GM23338 (cell line): ENCODE results near the gene TMEM132A. TPM values are rescaled to one million over a fixed set of nuclear protein-coding genes. Genes with fewer than 3 reads are reported as not detected.

Experiments
- ATAC-seq: fragments of 200-7000 bp; cut with Tn5 transposase; 3 replicates; pipeline ENCODE4 v1.9.1; 2020
- DNase-seq: peaks from one replicate; pipeline ENCODE4 v3.0.0-alpha.2; 2015; ENCODE audit warnings: low spot score
- H2AFZ ChIP-seq: fragments of 200-600 bp; sonication (generic); 2 replicates; pipeline ENCODE4 v1.8.0; 2016; ENCODE audit warnings: antibody characterized with exemption, mild to moderate bottlenecking, moderate library complexity
- H3F3A ChIP-seq: fragments of 200-600 bp; sonication (generic); replicated peaks from 2 replicates; pipeline ENCODE4 v1.8.0; 2017; ENCODE audit warnings: antibody characterized with exemption, mixed run types, low read depth
- H3K27ac ChIP-seq: fragments of 200-600 bp; sonication (generic); 2 replicates; pipeline ENCODE4 v1.6.1; 2016; ENCODE audit warnings: low read depth
- H3K27me3 ChIP-seq: fragments of 200-600 bp; sonication (generic); 2 replicates; pipeline ENCODE4 v1.8.0; 2016; ENCODE audit warnings: mild to moderate bottlenecking, mixed run types, moderate library complexity; ENCODE audit not compliant: insufficient read depth
- H3K36me3 ChIP-seq: fragments of 200-600 bp; sonication (generic); 2 replicates; pipeline ENCODE4 v1.8.0; 2016; ENCODE audit warnings: mild to moderate bottlenecking; ENCODE audit not compliant: insufficient read depth
- H3K4me1 ChIP-seq: fragments of 200-600 bp; sonication (generic); 2 replicates; pipeline ENCODE4 v1.8.0; 2016; ENCODE audit warnings: mild to moderate bottlenecking, moderate library complexity; ENCODE audit not compliant: insufficient read depth
- H3K4me2 ChIP-seq: fragments of 200-600 bp; sonication (generic); 2 replicates; pipeline ENCODE4 v1.7.1; 2017; ENCODE audit warnings: mixed run types
- H3K4me3 ChIP-seq: fragments of 200-600 bp; sonication (generic); 2 replicates; pipeline ENCODE4 v1.6.1; 2016; ENCODE audit warnings: mixed run types
- H3K79me2 ChIP-seq: fragments of 200-600 bp; sonication (generic); replicated peaks from 2 replicates; pipeline ENCODE4 v1.8.0; 2017; ENCODE audit warnings: mild to moderate bottlenecking; ENCODE audit not compliant: insufficient read depth
- H3K9me2 ChIP-seq: fragments of 200-600 bp; sonication (generic); 2 replicates; pipeline ENCODE4 v1.8.0; 2017; ENCODE audit not compliant: insufficient read depth
- H4K20me1 ChIP-seq: fragments of 200-600 bp; sonication (generic); replicated peaks from 2 replicates; pipeline ENCODE4 v1.8.0; 2017; ENCODE audit warnings: mild to moderate bottlenecking; ENCODE audit not compliant: insufficient read depth
- H3K27ac Mint-ChIP-seq: 2 replicates; pipeline ENCODE4 v1.8.0; 2020; ENCODE audit warnings: inconsistent platforms, mild to moderate bottlenecking, moderate library complexity, mixed read lengths
- H3K27me3 Mint-ChIP-seq: 3 replicates; pipeline ENCODE4 v1.8.0; 2022; ENCODE audit warnings: low read depth, mild to moderate bottlenecking, moderate library complexity, mixed read lengths, inconsistent platforms; ENCODE audit not compliant: insufficient read depth, poor library complexity
- H3K36me3 Mint-ChIP-seq: 3 replicates; pipeline ENCODE4 v1.8.0; 2021; ENCODE audit warnings: low read depth, mild to moderate bottlenecking, inconsistent platforms, moderate library complexity, mixed read lengths
- H3K4me1 Mint-ChIP-seq: 3 replicates; pipeline ENCODE4 v1.8.0; 2020; ENCODE audit warnings: mild to moderate bottlenecking, inconsistent platforms, mixed read lengths
- H3K4me3 Mint-ChIP-seq: 3 replicates; pipeline ENCODE4 v1.8.0; 2021; ENCODE audit warnings: moderate library complexity, mild to moderate bottlenecking, inconsistent platforms, mixed read lengths
- H3K9me3 Mint-ChIP-seq: 3 replicates; pipeline ENCODE4 v1.8.0; 2020; ENCODE audit warnings: moderate library complexity, mild to moderate bottlenecking, inconsistent platforms, mixed read lengths
- CREB1 ChIP-seq: fragments of 250-450 bp; sonication (Bioruptor Pico); IDR thresholded peaks from 2 replicates; pipeline ENCODE4 v1.5.0; 2020; ENCODE audit warnings: low read depth, mild to moderate bottlenecking, moderate library complexity
- EZH2 ChIP-seq: fragments of 200-600 bp; sonication (generic); IDR thresholded peaks from one replicate; pipeline ENCODE4 v1.8.0; 2017; ENCODE audit warnings: antibody characterized with exemption, mild to moderate bottlenecking, low read depth; ENCODE audit not compliant: unreplicated experiment
- EZH2phosphoT487 ChIP-seq: fragments of 200-600 bp; sonication (generic); IDR thresholded peaks from one replicate; pipeline ENCODE4 v1.8.1; 2018; ENCODE audit warnings: antibody characterized with exemption; ENCODE audit not compliant: unreplicated experiment
- JUNB ChIP-seq: IDR thresholded peaks from one replicate; pipeline ENCODE4 v1.6.1; 2016; ENCODE audit warnings: antibody characterized with exemption; ENCODE audit not compliant: unreplicated experiment
- NANOG ChIP-seq: IDR thresholded peaks from 2 replicates; pipeline ENCODE4 v1.6.1; 2016; ENCODE audit warnings: antibody characterized with exemption, borderline replicate concordance
- POLR2AphosphoS5 ChIP-seq: IDR thresholded peaks from 2 replicates; pipeline ENCODE4 v1.6.1; 2016; ENCODE audit warnings: antibody characterized with exemption, low read depth
- STAT1 ChIP-seq: IDR thresholded peaks from one replicate; pipeline ENCODE4 v1.6.1; 2016; ENCODE audit warnings: antibody characterized with exemption; ENCODE audit not compliant: unreplicated experiment
- ZNF331 ChIP-seq: fragments of 250-450 bp; sonication (Bioruptor Pico); IDR thresholded peaks from 2 replicates; pipeline ENCODE4 v1.5.0; 2020; ENCODE audit warnings: low read depth, mild to moderate bottlenecking, moderate library complexity
- polyA plus RNA-seq: library from polyadenylated mRNA; unstranded; fragments of >200 nt; fragmentation: Nextera tagmentation; extraction: Ambion mirVana; gene quantifications from 2 replicates; pipeline ENCODE4 v1.2.1, GENCODE V29; 2016
- total RNA-seq: library from RNA; depleted of rRNA; stranded (reverse); fragments of >200 nt; shearing (Covaris generic); gene quantifications from 2 replicates; pipeline ENCODE4 v1.2.3, GENCODE V29; 2014
- TF ChIP-seq, protein P1 (sequence below): IDR thresholded peaks from 2 replicates; pipeline ENCODE4 v1.6.1; 2016; ENCODE audit warnings: antibody characterized with exemption
- TF ChIP-seq, protein P2 (sequence below), 2 experiments: fragments of 200-600 bp in 1 of 2; sonication (generic) in 1 of 2; conservative IDR thresholded peaks; 2 replicates each; pipeline versions ENCODE4 v1.5.1 to v1.6.1; 2016 to 2017; ENCODE audit warnings: antibody characterized with exemption in 2 of 2, low read depth in 2 of 2, mild to moderate bottlenecking in 2 of 2, moderate library complexity in 1 of 2
- TF ChIP-seq, protein P3 (sequence below): fragments of 250-450 bp; sonication (Bioruptor Pico); IDR thresholded peaks from 2 replicates; pipeline ENCODE4 v1.5.0; 2020; ENCODE audit warnings: mild to moderate bottlenecking, moderate library complexity

TMEM132A gene
- total and polyA plus RNA-seq, 2 experiments from 2014 or later, result 36.2 to 96.6 TPM

DNA sequence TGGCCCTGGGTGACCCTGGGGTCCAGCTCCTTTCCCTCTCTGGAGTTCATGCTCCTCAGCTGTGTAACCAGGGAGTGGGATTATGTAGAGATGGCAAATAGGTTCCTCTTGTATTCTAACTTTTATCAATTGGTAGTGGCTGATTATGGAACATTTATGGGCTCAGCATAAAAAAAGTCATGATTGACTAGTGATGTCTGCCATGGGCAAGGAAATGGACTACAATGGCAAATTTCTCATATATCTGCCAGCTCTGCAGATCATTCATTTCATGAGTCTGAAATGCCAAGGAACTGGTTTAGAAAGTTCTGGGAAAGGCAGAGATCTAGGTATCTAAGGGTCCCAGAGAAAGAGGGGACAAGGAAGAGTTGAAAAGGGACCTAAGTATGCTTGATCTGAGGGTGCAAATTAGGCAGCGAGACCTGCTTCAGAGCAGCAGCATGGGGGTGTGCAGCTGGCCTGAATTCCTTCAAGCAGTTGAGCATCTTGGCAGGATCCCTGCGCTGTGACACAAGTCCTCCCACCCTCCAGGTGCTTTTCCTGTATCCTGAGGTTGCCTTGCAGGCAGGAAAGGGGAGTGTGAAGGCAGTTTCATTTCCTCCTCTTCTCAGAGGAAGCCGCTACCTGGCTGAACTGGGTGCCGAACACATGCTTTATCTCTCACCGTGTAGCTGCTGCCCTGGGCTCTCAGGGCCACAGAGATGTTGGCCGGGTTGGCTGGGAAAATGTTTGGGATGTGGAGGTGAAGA is 17.3 kb downstream of the TMEM132A start (continued):
- TF ChIP-seq, protein P1, sequence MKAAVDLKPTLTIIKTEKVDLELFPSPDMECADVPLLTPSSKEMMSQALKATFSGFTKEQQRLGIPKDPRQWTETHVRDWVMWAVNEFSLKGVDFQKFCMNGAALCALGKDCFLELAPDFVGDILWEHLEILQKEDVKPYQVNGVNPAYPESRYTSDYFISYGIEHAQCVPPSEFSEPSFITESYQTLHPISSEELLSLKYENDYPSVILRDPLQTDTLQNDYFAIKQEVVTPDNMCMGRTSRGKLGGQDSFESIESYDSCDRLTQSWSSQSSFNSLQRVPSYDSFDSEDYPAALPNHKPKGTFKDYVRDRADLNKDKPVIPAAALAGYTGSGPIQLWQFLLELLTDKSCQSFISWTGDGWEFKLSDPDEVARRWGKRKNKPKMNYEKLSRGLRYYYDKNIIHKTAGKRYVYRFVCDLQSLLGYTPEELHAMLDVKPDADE, result no peak
- TF ChIP-seq EZH2phosphoT487 (no peak), JUNB (no peak)

DNA sequence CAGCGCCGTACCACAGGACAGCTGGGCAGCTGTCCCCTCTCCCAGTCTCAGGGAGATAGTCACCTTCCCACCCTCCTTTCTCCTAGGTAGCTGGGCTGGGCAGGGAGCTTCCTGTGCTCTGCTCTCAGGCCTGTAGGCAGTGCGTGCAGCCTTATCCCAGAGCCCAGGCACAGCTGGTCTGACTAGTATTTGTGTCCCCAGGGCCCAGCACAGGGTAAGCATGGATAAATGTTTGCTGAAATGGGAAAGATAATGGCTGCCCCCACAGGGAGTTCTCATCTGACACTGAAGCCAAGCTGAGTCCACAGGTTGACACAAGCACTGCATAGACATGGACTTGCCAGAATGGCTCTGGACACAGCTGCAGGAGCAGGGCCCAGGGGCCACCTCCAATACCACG is 18.0 kb downstream of the TMEM132A start:
- Mint-ChIP-seq H3K4me3 (no peak overlapping the region), H3K36me3 (peaks cover 12% of the 10 kb centered on the region; the same call in 1 of the 3 replicates)
- TF ChIP-seq EZH2, result no peak
- no peak for TF ChIP-seq POLR2AphosphoS5
- no peak for TF ChIP-seq ZNF331 (CRISPR knock-in tag)
- TF ChIP-seq, protein P2, sequence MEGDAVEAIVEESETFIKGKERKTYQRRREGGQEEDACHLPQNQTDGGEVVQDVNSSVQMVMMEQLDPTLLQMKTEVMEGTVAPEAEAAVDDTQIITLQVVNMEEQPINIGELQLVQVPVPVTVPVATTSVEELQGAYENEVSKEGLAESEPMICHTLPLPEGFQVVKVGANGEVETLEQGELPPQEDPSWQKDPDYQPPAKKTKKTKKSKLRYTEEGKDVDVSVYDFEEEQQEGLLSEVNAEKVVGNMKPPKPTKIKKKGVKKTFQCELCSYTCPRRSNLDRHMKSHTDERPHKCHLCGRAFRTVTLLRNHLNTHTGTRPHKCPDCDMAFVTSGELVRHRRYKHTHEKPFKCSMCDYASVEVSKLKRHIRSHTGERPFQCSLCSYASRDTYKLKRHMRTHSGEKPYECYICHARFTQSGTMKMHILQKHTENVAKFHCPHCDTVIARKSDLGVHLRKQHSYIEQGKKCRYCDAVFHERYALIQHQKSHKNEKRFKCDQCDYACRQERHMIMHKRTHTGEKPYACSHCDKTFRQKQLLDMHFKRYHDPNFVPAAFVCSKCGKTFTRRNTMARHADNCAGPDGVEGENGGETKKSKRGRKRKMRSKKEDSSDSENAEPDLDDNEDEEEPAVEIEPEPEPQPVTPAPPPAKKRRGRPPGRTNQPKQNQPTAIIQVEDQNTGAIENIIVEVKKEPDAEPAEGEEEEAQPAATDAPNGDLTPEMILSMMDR (conservative IDR thresholded peaks at IDR 0.05; ENCODE audit: low read depth in 2 of 2), result no peak
- TF ChIP-seq, protein P1, result no peak
- TF ChIP-seq STAT1, result no peak
- TF ChIP-seq JUNB, result no peak
- no peak for TF ChIP-seq CREB1
- no peak for TF ChIP-seq EZH2phosphoT487
- TF ChIP-seq, protein P3, sequence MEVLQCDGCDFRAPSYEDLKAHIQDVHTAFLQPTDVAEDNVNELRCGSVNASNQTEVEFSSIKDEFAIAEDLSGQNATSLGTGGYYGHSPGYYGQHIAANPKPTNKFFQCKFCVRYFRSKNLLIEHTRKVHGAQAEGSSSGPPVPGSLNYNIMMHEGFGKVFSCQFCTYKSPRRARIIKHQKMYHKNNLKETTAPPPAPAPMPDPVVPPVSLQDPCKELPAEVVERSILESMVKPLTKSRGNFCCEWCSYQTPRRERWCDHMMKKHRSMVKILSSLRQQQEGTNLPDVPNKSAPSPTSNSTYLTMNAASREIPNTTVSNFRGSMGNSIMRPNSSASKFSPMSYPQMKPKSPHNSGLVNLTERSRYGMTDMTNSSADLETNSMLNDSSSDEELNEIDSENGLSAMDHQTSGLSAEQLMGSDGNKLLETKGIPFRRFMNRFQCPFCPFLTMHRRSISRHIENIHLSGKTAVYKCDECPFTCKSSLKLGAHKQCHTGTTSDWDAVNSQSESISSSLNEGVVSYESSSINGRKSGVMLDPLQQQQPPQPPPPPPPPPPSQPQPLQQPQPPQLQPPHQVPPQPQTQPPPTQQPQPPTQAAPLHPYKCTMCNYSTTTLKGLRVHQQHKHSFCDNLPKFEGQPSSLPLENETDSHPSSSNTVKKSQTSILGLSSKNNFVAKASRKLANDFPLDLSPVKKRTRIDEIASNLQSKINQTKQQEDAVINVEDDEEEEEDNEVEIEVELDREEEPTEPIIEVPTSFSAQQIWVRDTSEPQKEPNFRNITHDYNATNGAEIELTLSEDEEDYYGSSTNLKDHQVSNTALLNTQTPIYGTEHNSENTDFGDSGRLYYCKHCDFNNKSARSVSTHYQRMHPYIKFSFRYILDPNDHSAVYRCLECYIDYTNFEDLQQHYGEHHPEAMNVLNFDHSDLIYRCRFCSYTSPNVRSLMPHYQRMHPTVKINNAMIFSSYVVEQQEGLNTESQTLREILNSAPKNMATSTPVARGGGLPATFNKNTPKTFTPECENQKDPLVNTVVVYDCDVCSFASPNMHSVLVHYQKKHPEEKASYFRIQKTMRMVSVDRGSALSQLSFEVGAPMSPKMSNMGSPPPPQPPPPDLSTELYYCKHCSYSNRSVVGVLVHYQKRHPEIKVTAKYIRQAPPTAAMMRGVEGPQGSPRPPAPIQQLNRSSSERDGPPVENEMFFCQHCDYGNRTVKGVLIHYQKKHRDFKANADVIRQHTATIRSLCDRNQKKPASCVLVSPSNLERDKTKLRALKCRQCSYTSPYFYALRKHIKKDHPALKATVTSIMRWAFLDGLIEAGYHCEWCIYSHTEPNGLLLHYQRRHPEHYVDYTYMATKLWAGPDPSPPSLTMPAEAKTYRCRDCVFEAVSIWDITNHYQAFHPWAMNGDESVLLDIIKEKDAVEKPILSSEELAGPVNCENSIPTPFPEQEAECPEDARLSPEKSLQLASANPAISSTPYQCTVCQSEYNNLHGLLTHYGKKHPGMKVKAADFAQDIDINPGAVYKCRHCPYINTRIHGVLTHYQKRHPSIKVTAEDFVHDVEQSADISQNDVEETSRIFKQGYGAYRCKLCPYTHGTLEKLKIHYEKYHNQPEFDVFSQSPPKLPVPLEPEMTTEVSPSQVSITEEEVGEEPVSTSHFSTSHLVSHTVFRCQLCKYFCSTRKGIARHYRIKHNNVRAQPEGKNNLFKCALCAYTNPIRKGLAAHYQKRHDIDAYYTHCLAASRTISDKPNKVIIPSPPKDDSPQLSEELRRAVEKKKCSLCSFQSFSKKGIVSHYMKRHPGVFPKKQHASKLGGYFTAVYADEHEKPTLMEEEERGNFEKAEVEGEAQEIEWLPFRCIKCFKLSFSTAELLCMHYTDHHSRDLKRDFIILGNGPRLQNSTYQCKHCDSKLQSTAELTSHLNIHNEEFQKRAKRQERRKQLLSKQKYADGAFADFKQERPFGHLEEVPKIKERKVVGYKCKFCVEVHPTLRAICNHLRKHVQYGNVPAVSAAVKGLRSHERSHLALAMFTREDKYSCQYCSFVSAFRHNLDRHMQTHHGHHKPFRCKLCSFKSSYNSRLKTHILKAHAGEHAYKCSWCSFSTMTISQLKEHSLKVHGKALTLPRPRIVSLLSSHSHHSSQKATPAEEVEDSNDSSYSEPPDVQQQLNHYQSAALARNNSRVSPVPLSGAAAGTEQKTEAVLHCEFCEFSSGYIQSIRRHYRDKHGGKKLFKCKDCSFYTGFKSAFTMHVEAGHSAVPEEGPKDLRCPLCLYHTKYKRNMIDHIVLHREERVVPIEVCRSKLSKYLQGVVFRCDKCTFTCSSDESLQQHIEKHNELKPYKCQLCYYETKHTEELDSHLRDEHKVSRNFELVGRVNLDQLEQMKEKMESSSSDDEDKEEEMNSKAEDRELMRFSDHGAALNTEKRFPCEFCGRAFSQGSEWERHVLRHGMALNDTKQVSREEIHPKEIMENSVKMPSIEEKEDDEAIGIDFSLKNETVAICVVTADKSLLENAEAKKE, result no peak
- no peak for TF ChIP-seq NANOG

More for the DNA sequence above, 18.0 kb downstream of the TMEM132A start:
- peaks cover 3% of the 10 kb centered on the region; the same call in 1 of the 2 replicates for H4K20me1 ChIP-seq
- H3K27ac Mint-ChIP-seq, result no peak overlapping the region
- H3K27me3 ChIP-seq, result no peaks in the 10 kb centered on the region
- no peaks in the 10 kb centered on the region for H3K9me3 Mint-ChIP-seq
- no peak overlapping the region for H3K4me2 ChIP-seq
- peaks cover 3% of the 10 kb centered on the region for H3K4me1 ChIP-seq
- DNase-seq (no peak), ATAC-seq (no peak)
- no peak overlapping the region for H2AFZ ChIP-seq
- H3K79me2 ChIP-seq, result no peaks in the 10 kb centered on the region
- no peaks in the 10 kb centered on the region for H3K36me3 ChIP-seq
- no peaks in the 10 kb centered on the region for H3K9me2 ChIP-seq
- no peak overlapping the region for H3K4me3 ChIP-seq
- H3F3A ChIP-seq, result no peaks in the 10 kb centered on the region
- H3K27me3 Mint-ChIP-seq, result peaks cover 11% of the 10 kb centered on the region
- H3K27ac ChIP-seq, result no peak overlapping the region
- peaks cover 16% of the 10 kb centered on the region for H3K4me1 Mint-ChIP-seq
